Inferior parietal cortex (tissue), 1 donor: Measurements from ENCODE around the gene FOXE3.

Experiments used
- DNase-seq: peaks from one replicate; pipeline ENCODE4 v3.0.0-alpha.2; 2016; ENCODE audit errors: extremely low spot score

FOXE3 gene

GRCh38 chr1:47435506-47436303, 19.6 kb downstream of the FOXE3 start:
- no peak for DNase-seq

DNA sequence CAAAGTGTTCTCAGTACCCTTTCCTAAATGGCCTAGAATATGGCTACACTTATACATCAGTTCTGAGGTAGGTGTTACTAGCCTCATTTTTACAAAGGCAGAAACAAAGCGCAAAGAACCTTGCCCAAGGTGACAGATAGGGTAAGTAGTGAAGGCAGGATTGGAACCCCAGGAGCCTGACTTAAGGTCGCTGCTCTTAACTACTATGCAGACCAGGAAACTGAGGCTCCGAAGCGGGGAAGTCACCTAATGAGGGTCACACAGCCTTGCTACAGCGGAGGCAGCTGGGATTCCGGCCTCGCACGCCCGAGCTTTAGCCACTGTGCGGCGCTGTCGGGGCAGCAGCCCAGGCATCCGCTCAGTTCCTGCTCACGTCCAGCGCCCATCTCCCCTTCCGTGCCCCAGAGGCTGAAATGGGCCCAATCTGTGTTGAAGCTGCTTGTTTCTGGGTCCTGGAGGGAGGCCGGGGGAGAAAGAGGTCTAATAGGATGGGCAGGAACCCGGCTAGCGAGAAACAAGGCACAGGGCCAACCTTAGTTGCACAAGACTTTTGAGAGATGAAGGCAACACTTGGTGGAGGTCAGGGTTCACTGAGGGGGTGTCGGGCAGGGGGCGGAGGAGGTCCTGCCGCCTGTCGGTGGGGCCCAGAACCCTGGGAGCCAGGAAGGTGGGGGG, 20.4 kb downstream of the FOXE3 start:
- no peak for DNase-seq

- no peak for DNase-seq
Measured at GRCh38 chr1:47436979-47437446, 20.9 kb downstream of the FOXE3 start.

DNA sequence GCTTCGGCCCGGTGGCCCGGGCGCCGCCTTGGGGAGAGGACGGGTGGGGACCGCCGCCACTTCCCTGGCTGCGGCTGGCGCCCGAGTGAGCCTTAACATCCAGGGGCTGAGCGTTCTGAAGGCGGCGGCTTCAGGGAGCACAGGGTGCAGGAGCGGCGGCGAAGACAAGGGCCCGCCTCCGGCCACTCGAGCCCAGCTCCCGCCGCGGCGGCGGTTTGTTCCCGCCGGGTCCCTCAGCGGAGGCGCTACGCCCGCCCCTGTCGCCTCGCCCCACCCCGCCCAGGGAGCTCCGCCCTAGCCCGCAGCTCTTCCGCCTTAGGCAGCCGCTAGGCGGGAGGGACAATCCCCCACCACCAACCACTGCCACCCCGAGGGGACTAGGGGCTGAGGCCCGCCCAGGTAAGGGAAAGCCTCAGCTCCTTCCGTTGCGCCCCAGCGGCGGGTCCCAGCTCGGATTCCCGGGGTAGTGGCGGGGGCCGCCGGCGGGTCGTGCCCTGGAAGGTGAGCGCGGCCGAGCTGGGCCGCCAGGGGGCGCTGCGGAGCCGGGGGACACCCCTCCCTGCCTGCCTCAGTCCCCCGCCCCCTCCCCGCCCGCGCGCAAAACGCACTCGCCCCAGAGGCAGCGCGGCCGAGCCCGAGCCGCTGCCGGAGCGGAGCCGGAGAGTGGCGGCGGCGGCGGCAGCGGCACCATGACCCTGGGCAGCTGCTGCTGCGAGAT, 21.5 kb downstream of the FOXE3 start, which contains the start of gene FOXD2:
FOXD2 (plus strand) TSS at position 598 of the 718 bp plus-strand sequence; CDS start at position 690, 92 bp downstream.
- peak; percentile 45 for DNase-seq

GRCh38 chr1:47438165-47439016, 22.3 kb downstream of the FOXE3 start:
- no peak for DNase-seq

- no peak for DNase-seq
Measured at GRCh38 chr1:47439017-47439818, 23.1 kb downstream of the FOXE3 start.

GRCh38 chr1:47439819-47440598, 23.9 kb downstream of the FOXE3 start:
- DNase-seq, result no peak

- DNase-seq, result no peak
Measured at GRCh38 chr1:47440599-47441081, 24.6 kb downstream of the FOXE3 start.

DNA sequence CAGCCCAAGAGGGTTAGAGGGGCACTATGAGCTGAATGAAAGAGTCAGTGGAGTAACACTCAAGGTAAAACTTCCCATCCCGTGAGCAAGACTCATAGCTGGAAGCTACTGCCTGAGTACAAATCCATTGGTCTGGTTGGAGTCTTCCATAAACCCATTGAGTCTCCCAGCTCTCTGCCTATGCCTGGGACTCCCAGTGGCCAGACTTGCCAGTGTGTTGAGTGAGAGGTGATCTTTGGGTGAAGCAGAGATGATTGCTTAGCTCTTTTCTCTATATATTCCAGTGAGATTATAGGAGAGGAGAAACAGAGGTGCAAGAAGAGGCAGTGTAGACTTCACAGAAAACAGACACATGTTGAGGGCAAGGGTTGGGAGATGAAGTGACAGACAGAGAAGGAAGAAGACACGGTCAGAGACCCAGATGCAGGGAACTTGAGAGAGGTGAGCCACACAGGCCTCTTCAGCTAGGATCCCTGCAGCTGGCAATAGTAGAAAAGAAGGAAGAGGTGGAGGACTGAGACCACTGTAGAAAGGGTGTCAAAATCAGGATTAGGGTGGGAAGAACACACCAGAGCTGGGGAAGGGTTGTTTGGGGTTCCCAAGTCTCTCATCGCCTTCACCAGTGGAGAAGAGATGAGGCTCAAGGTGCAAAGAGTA, 25.5 kb downstream of the FOXE3 start:
- DNase-seq, result no peak

- no peak for DNase-seq
Measured at GRCh38 chr1:47442202-47442601, 26.1 kb downstream of the FOXE3 start.

DNA sequence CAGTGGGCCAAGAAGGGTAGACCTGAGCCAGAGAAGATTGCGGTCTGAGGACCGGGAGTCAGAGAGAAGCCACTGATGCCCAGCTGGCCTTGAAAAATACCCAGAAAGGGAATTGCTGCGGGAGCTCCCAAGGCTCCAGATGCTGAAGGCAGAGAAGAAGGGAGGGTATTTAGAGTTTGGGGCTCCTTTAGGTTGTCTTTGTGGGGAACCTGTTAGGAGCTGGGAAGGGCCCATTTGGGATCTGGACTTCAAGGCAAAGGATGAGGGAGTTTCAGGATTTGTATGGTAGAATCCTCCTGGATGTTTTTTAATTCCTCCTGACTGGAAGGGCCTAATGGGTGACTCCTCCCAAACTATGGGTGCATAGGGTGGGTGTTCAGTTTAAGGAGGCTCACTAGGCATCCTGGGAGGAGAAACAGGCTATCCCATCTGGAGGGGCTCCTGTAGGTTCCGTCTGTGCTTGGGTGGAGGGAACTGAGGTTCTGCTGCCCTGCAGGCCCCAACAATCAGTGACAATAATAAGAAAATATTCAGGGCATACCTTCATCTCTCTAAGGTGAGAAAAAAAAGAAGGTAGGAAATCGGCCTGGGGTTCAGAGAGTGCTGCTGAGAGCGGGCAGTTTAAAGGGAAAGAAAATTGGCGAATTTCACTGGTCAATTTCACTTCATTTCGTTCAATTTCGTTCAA, 26.9 kb downstream of the FOXE3 start:
- no peak for DNase-seq

GRCh38 chr1:47443530-47444296, 27.6 kb downstream of the FOXE3 start:
- no peak for DNase-seq

DNA sequence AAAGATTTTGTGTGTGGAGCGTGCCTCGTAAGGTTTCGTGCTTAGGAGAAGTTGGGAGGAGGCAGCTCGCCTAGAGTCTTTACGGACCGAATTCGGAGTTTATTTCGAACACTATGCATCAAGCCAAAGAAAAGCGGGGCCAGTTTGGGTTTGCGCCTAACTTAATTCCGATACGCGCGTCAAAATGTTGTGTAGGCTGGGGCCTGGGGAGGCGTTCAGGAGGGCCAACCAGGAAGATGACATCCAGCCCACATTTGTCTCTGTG, 28.1 kb downstream of the FOXE3 start:
- no peak for DNase-seq

GRCh38 chr1:47444562-47445465, 28.7 kb downstream of the FOXE3 start:
- no peak for DNase-seq

DNA sequence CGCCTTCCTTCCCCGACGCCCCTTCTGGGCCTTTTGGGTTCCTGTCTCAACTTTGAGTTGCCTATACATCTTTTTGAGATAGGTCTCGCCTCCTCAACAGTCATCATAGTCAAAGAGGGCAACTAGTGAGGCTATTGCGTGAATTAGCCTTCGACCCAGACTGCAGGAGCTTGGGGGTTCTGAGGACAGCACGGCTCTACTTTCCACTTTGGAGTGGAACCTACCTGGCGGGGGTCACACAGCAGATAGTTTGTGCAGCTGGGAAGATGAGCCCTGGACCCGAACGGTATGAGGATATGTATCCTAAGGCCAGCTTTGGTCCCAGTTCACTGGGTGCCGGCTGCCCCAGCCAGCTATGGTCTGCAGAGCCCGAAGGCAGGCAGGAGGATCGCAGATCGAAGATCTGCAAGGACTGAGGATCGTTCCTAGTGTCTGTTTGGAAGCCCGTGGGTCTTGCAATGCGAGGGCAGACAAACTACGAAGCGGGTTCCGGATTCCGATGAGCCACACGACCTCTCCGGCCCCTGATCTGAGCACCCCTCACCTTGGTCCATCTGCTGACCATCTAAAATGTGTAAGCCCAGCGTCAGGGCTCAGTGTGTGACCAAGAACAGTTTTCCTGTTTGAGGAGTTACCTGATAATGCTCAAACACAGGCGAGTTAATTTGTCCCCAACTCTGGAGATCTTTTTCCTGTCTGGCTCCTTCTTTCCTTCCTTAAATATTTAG, 29.9 kb downstream of the FOXE3 start:
- no peak for DNase-seq
